Activated T-helper 1 cell treated with Interleukin-2 at 50 U/mL for 16 hours (primary cell): ENCODE data around the gene KIAA1217.

Experiments
- DNase-seq: peaks from one replicate; pipeline ENCODE4 v3.0.0-alpha.2; 2020; ENCODE audit warnings: low read depth

KIAA1217 gene

DNA sequence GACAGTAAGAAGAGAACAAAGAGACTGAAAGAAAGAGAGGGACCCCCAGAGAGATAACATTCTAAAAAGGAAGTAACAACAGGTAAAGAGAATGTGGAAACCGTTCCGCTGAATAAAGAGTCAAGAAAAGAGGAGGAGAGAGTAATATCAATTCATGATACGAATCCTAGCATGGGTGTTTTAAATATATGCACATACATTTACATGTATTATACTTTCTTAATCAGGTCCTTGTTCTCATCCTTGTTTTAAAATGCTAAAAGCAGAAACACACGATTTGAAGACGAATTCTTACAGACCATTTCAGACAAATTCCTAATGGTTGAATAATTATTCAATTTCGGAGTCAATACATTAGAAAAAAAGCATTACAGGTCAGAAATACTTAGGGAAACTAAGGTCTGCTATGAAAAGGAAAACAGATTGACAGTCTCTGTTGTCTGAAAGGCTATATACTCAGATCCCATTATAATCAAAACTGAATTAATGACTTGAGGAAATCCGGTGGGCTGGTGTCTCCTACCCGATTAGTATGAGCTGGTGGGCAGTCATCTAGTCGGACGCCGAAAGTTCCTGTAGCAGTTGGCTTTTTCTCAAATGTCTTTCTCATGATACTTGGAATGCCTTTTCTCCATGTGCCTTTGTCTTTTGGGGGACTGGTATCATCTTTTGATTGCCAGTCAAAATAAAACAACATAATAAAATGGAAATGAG, 387.4 kb downstream of the KIAA1217 start:
- no peak for DNase-seq

DNA sequence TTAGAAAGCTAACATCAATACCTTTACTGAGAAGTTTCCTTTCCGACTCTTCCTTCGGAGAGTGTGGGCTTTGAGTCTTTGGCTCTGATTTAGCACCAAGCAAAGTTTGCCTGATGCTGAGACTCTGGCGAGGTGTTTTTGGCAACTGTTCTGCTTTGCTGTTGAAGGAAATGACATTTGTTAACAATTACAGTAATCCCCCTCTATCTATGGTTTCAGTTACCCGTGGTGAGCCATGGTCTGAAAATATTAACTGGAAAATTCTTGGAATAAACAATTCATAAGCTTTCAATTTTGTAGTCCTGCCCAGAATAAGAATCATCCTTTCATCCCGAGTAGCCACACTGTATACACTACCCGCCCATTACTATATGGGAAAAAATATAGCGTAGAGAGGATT, 388.5 kb downstream of the KIAA1217 start:
- no peak for DNase-seq
